ENCODE measurements around the gene ZNF639.

DNA sequence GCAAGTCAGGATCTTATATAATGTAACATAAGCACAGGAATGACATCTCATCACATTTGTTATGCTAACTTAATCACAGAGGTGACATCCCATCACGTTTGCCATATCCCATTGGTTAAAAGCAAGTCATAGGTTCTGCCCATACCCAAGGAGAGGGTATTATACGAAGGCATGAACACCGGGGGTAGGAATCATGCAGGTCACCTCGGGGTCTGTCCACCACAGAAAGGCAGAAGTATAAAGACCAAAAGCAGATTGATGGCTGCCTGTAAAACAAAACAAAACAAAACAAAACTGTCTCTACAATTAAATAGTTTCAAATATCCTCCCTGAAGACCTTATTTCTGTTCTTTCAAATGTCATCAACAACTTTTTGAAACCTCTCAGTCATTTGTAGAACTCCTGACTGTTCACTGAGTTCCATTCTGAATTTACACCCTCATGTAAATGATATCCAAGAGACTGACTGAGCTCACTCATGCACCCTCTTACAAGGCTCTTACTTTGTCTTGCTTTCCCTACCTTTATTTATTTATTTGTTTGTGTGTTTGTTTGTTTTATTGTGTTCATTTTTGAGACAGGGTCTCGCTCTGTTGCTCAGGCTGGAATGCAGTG, 22.7 kb upstream of the ZNF639 start:
- TF ChIP-seq POLR2A (IDR thresholded peaks at IDR 0.05; ENCODE audit: low read depth, low read length) = no peak
- no peak for TF ChIP-seq TAF1 (IDR thresholded peaks at IDR 0.05; ENCODE audit: low read depth, low read length)
- TF ChIP-seq POLR2AphosphoS5 (IDR thresholded peaks at IDR 0.05; ENCODE audit: low read depth, low read length) = no peak
